ENCODE results near the gene USP20.

USP20 gene

DNA sequence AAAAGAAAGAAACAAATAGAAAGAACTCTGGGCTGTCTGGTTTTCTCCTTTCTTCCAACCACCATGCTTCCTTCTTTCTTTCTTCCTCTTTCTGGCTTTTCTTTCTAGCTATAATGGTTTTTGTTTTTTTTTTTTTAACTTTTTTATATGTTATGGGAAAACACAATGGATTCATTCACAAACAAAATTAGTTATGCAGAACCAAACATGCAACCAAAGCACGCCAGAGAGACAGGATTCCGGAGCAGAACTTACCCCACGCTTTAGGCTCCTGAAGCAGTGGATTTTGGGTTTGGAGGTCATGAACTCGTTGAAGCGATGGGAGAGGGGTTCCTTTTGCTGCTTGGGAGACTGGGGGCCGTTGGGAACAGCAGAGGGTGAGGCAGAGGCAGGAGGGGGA lies 88.3 kb downstream of the USP20 start:
- Histone ChIP-seq H3K9me3 (no peaks in the 10 kb centered on the region), H3K4me3 (no peak overlapping the region), H3K4me1 (no peaks in the 10 kb centered on the region), H3K27me3 (no peaks in the 10 kb centered on the region), H3K27ac (no peak overlapping the region), H3K36me3 (peaks cover 55 to 70% (median 68%) of the 10 kb centered on the region in 3 donors)
- no peak for DNase-seq
- intact Hi-C loops (cut with DNase I; ENCODE audit: low total_unique reads): no loop called here
- TF ChIP-seq, protein P1, sequence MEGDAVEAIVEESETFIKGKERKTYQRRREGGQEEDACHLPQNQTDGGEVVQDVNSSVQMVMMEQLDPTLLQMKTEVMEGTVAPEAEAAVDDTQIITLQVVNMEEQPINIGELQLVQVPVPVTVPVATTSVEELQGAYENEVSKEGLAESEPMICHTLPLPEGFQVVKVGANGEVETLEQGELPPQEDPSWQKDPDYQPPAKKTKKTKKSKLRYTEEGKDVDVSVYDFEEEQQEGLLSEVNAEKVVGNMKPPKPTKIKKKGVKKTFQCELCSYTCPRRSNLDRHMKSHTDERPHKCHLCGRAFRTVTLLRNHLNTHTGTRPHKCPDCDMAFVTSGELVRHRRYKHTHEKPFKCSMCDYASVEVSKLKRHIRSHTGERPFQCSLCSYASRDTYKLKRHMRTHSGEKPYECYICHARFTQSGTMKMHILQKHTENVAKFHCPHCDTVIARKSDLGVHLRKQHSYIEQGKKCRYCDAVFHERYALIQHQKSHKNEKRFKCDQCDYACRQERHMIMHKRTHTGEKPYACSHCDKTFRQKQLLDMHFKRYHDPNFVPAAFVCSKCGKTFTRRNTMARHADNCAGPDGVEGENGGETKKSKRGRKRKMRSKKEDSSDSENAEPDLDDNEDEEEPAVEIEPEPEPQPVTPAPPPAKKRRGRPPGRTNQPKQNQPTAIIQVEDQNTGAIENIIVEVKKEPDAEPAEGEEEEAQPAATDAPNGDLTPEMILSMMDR (IDR thresholded peaks at IDR 0.05): no peak

DNA sequence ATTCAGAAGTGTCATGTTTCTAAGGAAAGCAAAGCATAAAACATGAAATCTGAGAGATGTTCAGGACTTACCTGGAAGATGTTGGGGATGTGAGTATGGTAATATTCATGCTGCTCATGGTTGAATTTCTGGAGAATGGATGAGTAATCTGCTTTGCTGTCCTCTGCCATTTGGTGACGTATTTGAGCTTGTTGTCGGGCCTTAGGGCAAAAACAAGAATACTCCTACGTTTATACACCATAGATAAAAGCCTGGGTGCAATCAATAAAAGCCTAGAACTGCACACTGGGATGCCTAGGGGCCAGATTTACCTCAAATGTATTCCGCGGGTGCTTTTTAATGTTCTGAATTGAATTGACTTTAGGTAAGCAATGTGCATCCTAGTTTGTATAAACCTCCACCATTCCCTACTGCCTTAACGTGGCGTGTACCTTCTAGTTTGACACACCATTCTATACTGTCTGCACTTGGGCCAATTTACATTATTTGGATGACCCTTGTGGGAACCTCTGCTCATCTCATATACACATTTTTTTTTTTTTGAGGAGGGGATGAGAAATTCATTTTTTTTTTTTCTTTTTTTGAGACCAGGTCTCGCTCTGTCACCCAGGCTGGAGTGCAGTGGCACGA lies 94.4 kb downstream of the USP20 start:
- no peak overlapping the region for H3K27ac ChIP-seq
- TF ChIP-seq, protein P1 (IDR thresholded peaks at IDR 0.05): no peak
- no peaks in the 10 kb centered on the region for H3K9me3 ChIP-seq
- intact Hi-C loops (cut with DNase I; ENCODE audit: low total_unique reads): no loop called here
- no peak for DNase-seq
- peaks cover 0 to 37% (median 22%) of the 10 kb centered on the region in 4 donors for H3K4me1 ChIP-seq
- no peak overlapping the region for H3K4me3 ChIP-seq
- H3K27me3 ChIP-seq: no peaks in the 10 kb centered on the region
- peaks cover 30 to 40% (median 34%) of the 10 kb centered on the region in 3 donors for H3K36me3 ChIP-seq

DNA sequence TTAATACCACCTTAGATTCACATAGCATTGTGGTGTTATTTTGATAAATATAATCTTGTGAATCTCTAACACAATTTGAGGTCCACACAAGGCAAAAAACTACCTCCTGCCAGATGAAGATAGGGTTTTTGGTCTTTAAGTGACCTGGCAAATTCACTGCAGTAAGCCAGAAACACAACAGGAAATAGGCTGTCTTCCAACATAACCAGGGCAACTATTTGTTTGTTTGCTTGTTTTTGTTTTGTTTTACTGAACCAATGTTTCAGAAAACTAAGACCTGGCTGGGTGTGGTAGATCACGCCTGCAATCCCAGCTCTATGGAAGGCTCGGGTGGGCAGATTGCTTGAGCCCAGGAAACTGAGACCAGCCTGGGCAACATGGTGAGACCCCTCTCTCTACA lies 95.5 kb downstream of the USP20 start:
- Histone ChIP-seq H3K27ac (peak overlapping the region in 1 of 2 donors; percentile 16), H3K27me3 (no peaks in the 10 kb centered on the region), H3K4me3 (no peak overlapping the region), H3K36me3 (peaks cover 21 to 29% (median 26%) of the 10 kb centered on the region in 3 donors), H3K9me3 (no peaks in the 10 kb centered on the region), H3K4me1 (peaks cover 0 to 48% (median 31%) of the 10 kb centered on the region in 4 donors)
- intact Hi-C loops (cut with DNase I; ENCODE audit: low total_unique reads): no loop called here
- DNase-seq: no peak
- TF ChIP-seq, protein P1 (IDR thresholded peaks at IDR 0.05): no peak

Data from tibial artery (tissue), 4 donors.